Measurements from ENCODE around the gene WFIKKN2. TPM values are rescaled to one million over a fixed set of nuclear protein-coding genes. Genes with fewer than 3 reads are reported as not detected.

Gene WFIKKN2
- polyA plus RNA-seq, 2 of the 4 experiments (the other 2 are of a cell fraction), result not detected

DNA sequence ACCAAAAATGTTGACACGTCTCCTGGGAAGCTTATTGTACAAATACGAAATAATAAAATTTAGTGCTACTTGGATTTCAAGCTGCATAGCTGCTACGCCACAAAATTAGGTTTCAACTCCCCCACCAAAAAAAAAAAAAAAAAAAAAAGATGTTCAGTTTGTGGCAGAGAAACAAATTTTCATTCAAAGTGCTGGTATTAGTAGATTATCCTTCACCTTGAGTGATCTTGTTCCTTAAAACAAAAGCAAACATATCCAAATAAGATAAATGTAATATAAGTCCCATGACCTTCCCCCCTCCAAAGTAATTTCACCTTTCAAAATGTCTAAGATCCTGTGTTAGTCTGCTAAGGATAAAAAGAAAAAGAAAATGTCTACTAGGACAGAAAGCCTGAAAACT is 28.5 kb downstream of the WFIKKN2 start:
- CTCF ChIA-PET, result interaction anchor here (0.6 to 31.4 kb wide), 28 partner anchors 9 to 223 kb away, joined by 3 to 1502 read pairs (median 4); no protein-coding TSS in a partner anchor
- WGBS (ENCODE audit: missing lambda C conversion rate), result 58% methylated on average over 3 of the region's 3 CpGs

GRCh38 chr17:50864747-50865059 is 29.3 kb downstream of the WFIKKN2 start:
- whole genome bisulfite sequencing (ENCODE audit: missing lambda C conversion rate), result 3% methylated on average over 6 of the region's 6 CpGs
- Histone ChIP-seq H3K4me3 (peak overlapping the region; percentile 92), H3K4me1 (peaks cover 39% of the 10 kb centered on the region), H3K9me3 (no peaks in the 10 kb centered on the region), H3K27ac (peak overlapping the region; percentile 97 to 98), H3K4me2 (peak overlapping the region; percentile 81)
- FAIRE-seq (no peak), ATAC-seq (no peak), DNase-seq (ENCODE audit: low read depth in 1 of 2, low spot score in 1 of 2) (no peak)
- ChIA-PET POLR2A (interaction anchor here (0.6 to 9.4 kb wide), 10 partner anchors 12 to 323 kb away, joined by 3 to 648 read pairs (median 65); partner anchors contain the start of gene SPAG9), CTCF (interaction anchor here (0.7 to 31.4 kb wide), 9 partner anchors 8 to 100 kb away, joined by 3 to 1502 read pairs (median 7); no protein-coding TSS in a partner anchor)
- TF ChIP-seq ZFP36 (IDR thresholded peaks at IDR 0.05; ENCODE audit: borderline replicate concordance, partially characterized antibody) (no peak), CBX2 (IDR thresholded peaks at IDR 0.05; ENCODE audit: borderline replicate concordance, low read depth) (no peak), CEBPB (IDR thresholded peaks at IDR 0.05) (no peak), MYC (IDR thresholded peaks at IDR 0.05; ENCODE audit: borderline replicate concordance, low read length) (no peak)

More for the DNA sequence above, 28.5 kb downstream of the WFIKKN2 start:
- H3K4me1 ChIP-seq, result peaks cover 36% of the 10 kb centered on the region
- H3K4me2 ChIP-seq, result peak overlapping the region; percentile 81
- H3K9me3 ChIP-seq, result no peaks in the 10 kb centered on the region
- POLR2A ChIA-PET, result interaction anchor here (0.6 to 9.4 kb wide), 8 partner anchors 12 to 93 kb away, joined by 3 to 648 read pairs (median 8); no protein-coding TSS in a partner anchor
- DNase-seq (ENCODE audit: low read depth in 1 of 2, low spot score in 1 of 2), result no peak
- peak overlapping the region; percentile 66 to 98 for H3K27ac ChIP-seq
- FAIRE-seq, result no peak
- peak overlapping the region; percentile 92 for H3K4me3 ChIP-seq
- TF ChIP-seq POLR2A (IDR thresholded peaks at IDR 0.05; ENCODE audit: low read length), result no peak
- TF ChIP-seq NPAS2 (CRISPR knock-in tag; IDR thresholded peaks at IDR 0.05; ENCODE audit: borderline replicate concordance), result no peak
- no peak for TF ChIP-seq GATA3 (IDR thresholded peaks at IDR 0.05; ENCODE audit: borderline replicate concordance)
- no peak for ATAC-seq

- ChIA-PET POLR2A (interaction anchor here (0.6 to 9.4 kb wide), 32 partner anchors 9 to 386 kb away, joined by 3 to 648 read pairs (median 12); partner anchors contain the start of genes LUC7L3, NME1, SPAG9 and SPATA20), CTCF (interaction anchor here (1.6 to 31.4 kb wide), 7 partner anchors 14 to 288 kb away, joined by 5 to 1502 read pairs (median 7); partner anchors contain the start of gene NME1)
- TF ChIP-seq CEBPB (IDR thresholded peaks at IDR 0.05), result no peak
- no peak for TF ChIP-seq NFE2L2 (conservative IDR thresholded peaks at IDR 0.05; ENCODE audit: low read length)
- TF ChIP-seq KDM1A (IDR thresholded peaks at IDR 0.05; ENCODE audit: low read depth), result no peak
- TF ChIP-seq, protein P1, sequence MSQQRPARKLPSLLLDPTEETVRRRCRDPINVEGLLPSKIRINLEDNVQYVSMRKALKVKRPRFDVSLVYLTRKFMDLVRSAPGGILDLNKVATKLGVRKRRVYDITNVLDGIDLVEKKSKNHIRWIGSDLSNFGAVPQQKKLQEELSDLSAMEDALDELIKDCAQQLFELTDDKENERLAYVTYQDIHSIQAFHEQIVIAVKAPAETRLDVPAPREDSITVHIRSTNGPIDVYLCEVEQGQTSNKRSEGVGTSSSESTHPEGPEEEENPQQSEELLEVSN (IDR thresholded peaks at IDR 0.05; ENCODE audit: borderline replicate concordance, low read depth), result no peak
- TF ChIP-seq, protein P2, sequence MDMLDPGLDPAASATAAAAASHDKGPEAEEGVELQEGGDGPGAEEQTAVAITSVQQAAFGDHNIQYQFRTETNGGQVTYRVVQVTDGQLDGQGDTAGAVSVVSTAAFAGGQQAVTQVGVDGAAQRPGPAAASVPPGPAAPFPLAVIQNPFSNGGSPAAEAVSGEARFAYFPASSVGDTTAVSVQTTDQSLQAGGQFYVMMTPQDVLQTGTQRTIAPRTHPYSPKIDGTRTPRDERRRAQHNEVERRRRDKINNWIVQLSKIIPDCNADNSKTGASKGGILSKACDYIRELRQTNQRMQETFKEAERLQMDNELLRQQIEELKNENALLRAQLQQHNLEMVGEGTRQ (IDR thresholded peaks at IDR 0.05), result no peak
- peak; percentile 61 for TF ChIP-seq MAFK (IDR thresholded peaks at IDR 0.05; ENCODE audit: partially characterized antibody)
- TF ChIP-seq RFX5 (IDR thresholded peaks at IDR 0.05), result 0 out of 2 replicates have a peak, but pooled peaks have one; percentile 36
- no peak for TF ChIP-seq CBX2 (IDR thresholded peaks at IDR 0.05; ENCODE audit: borderline replicate concordance, low read depth)
- TF ChIP-seq ATOH8 (CRISPR knock-in tag; IDR thresholded peaks at IDR 0.05; ENCODE audit: low read depth), result no peak
- TF ChIP-seq HOXA7 (CRISPR knock-in tag; IDR thresholded peaks at IDR 0.05), result 0 out of 2 replicates have a peak, but pooled peaks have one; percentile 77
- Histone ChIP-seq H3K4me3 (peak overlapping the region; percentile 92), H3K4me1 (peaks cover 39% of the 10 kb centered on the region), H3K9me3 (no peaks in the 10 kb centered on the region), H3K27ac (peak overlapping the region; percentile 97 to 98), H3K4me2 (peak overlapping the region; percentile 81)
- DNase-seq (ENCODE audit: low read depth in 1 of 2, low spot score in 1 of 2) (peak in 1 of 2 experiments; percentile 69), ATAC-seq (peak; percentile 4 to 19), FAIRE-seq (no peak)
- 1% methylated on average over 24 of the region's 50 CpGs for WGBS (ENCODE audit: missing lambda C conversion rate)
Measured at GRCh38 chr17:50865060-50865867, 29.9 kb downstream of the WFIKKN2 start.

Measured in A549 (cell line).